Vagina (tissue), 2 donors: Measurements from ENCODE around the gene TMEM183A.

Experiments
- POLR2A ChIP-seq, 2 donors: fragments of 450-650 bp; IDR thresholded peaks; one replicate each; pipeline ENCODE4 v1.6.1; 2017; ENCODE audit warnings: antibody characterized with exemption in 2 of 2, mild to moderate bottlenecking in 2 of 2, moderate library complexity in 2 of 2
- POLR2AphosphoS5 ChIP-seq, 2 donors: sonication (generic); formaldehyde crosslinking; IDR thresholded peaks; one replicate each; pipeline ENCODE4 v1.9.0; 2017; ENCODE audit warnings: antibody characterized with exemption in 2 of 2, mild to moderate bottlenecking in 2 of 2, low read depth in 1 of 2; ENCODE audit not compliant: insufficient read depth in 1 of 2
- TF ChIP-seq, protein P1 (sequence below), 3 experiments: fragments of 450-650 bp in 2 of 3; fragments of 200-600 bp in 1 of 3; sonication (generic) in 1 of 3; IDR thresholded peaks; one replicate each; pipeline ENCODE4 v1.5.1; 2017 to 2019; ENCODE audit warnings: antibody characterized with exemption in 3 of 3, mild to moderate bottlenecking in 2 of 3, moderate library complexity in 2 of 3

DNA sequence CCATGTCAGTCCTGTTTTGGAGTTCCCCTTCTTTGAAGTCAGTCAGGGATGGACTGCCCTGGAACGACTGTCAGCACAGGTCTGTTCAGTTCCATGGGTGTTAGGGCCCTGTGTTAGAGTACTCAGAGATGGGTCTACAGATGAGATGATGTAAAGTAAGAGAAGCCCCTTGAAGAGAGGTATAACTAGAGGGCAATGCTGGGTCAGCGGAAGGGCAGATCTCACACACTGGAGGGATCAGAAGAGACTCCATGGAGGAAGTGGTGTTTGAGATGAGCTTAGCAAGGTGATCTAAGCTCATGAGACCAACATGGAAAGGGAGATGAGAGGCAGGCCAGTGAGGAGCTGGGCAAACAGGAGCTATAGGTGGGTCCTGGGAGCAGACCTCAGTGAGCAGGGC, 26.7 kb downstream of the TMEM183A start:
- TF ChIP-seq, protein P1, sequence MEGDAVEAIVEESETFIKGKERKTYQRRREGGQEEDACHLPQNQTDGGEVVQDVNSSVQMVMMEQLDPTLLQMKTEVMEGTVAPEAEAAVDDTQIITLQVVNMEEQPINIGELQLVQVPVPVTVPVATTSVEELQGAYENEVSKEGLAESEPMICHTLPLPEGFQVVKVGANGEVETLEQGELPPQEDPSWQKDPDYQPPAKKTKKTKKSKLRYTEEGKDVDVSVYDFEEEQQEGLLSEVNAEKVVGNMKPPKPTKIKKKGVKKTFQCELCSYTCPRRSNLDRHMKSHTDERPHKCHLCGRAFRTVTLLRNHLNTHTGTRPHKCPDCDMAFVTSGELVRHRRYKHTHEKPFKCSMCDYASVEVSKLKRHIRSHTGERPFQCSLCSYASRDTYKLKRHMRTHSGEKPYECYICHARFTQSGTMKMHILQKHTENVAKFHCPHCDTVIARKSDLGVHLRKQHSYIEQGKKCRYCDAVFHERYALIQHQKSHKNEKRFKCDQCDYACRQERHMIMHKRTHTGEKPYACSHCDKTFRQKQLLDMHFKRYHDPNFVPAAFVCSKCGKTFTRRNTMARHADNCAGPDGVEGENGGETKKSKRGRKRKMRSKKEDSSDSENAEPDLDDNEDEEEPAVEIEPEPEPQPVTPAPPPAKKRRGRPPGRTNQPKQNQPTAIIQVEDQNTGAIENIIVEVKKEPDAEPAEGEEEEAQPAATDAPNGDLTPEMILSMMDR (IDR thresholded peaks at IDR 0.05), result no peak
- TF ChIP-seq POLR2A (IDR thresholded peaks at IDR 0.05), result no peak
- TF ChIP-seq POLR2AphosphoS5 (IDR thresholded peaks at IDR 0.05; ENCODE audit: insufficient read depth in 1 of 2, low read depth in 1 of 2), result no peak
